ENCODE results near the gene PHF20.

GRCh38 chr20:35729283-35729807 is 42.5 kb upstream of the PHF20 start:
- TF ChIP-seq ZNF530 (CRISPR knock-in tag; IDR thresholded peaks at IDR 0.05; ENCODE audit: low read depth), result no peak
- TF ChIP-seq ZIK1 (CRISPR knock-in tag; IDR thresholded peaks at IDR 0.05; ENCODE audit: borderline replicate concordance, low read depth), result no peak
